DND-41 (cell line): Measurements from ENCODE around the gene NOL3.

Source experiments
- EZH2 ChIP-seq: IDR thresholded peaks from 3 replicates; pipeline ENCODE4 v1.6.1; 2012; ENCODE audit warnings: borderline replicate concordance, low read depth, mild to moderate bottlenecking, moderate library complexity, low read length, inconsistent platforms; ENCODE audit not compliant: severe bottlenecking
- TF ChIP-seq, protein P1 (sequence below): IDR thresholded peaks from 2 replicates; pipeline ENCODE4 v1.5.1; 2012; ENCODE audit warnings: borderline replicate concordance, low read length, moderate library complexity, mild to moderate bottlenecking; ENCODE audit not compliant: poor library complexity, severe bottlenecking; ENCODE audit errors: extremely low read depth

DNA sequence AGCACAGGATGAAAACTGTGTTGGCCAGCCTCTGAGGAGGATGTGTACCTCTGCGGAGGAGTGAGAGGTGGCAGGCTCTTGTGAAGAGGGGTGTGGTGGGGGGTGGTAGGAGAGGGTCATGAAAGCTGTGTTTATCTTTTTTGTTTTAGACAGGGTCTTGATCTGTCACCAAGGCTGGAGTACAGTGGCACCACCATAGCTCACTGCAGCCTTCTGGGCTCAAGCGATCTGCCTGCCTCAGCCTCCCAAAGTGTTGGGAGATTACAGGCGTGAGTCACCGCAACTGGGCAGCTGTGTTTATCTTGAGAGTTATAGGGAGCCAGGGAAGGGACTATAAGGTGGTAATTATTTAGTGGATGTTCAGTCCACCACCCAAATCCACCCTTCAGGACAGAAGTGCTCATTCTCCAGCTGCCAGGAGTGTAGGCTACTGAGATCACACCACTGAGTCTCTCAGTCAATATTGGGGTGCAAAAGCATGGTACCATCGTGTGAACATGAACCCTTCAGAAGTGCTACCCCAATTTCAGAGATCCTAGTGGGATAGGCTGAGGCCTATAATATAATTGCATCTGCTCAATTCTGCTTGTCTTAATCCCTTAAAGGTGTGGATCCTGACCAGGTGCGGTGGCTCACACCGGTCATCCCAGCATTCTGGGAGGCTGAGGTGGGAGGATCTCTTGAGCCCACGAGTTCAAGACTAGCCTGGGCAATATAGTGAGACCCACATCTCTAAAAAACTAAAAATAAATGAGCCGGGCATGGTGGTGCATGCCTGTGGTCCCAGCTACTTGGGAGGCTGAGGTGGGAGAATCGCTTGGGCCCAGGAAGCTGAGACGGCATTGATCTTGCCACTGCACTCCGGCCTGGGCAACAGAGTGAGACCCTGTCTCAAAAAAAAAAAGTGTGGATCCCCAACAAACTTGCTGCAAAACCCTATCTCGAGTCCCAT lies 20.4 kb downstream of the NOL3 start:
- TF ChIP-seq, protein P1, sequence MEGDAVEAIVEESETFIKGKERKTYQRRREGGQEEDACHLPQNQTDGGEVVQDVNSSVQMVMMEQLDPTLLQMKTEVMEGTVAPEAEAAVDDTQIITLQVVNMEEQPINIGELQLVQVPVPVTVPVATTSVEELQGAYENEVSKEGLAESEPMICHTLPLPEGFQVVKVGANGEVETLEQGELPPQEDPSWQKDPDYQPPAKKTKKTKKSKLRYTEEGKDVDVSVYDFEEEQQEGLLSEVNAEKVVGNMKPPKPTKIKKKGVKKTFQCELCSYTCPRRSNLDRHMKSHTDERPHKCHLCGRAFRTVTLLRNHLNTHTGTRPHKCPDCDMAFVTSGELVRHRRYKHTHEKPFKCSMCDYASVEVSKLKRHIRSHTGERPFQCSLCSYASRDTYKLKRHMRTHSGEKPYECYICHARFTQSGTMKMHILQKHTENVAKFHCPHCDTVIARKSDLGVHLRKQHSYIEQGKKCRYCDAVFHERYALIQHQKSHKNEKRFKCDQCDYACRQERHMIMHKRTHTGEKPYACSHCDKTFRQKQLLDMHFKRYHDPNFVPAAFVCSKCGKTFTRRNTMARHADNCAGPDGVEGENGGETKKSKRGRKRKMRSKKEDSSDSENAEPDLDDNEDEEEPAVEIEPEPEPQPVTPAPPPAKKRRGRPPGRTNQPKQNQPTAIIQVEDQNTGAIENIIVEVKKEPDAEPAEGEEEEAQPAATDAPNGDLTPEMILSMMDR: no peak
- no peak for TF ChIP-seq EZH2
